ENCODE data around the gene PARD6G. TPM values are rescaled to one million over a fixed set of nuclear protein-coding genes. Genes with fewer than 3 reads are reported as not detected.

The PARD6G gene
- total and polyA plus RNA-seq, 9 donors, result 8.2 to 16.7 (median 12.5) TPM

- intact Hi-C loops (cut with DNase I), result no loop called here
- Histone ChIP-seq H3K4me3 (no peak overlapping the region), H3K27ac (no peak overlapping the region), H3K9me3 (no peaks in the 10 kb centered on the region), H3K27me3 (no peaks in the 10 kb centered on the region), H3K36me3 (no peaks in the 10 kb centered on the region), H3K4me1 (ENCODE audit: insufficient read depth) (no peaks in the 10 kb centered on the region)
- DNase-seq, result no peak
- TF ChIP-seq POLR2A (IDR thresholded peaks at IDR 0.05) (no peak), EP300 (IDR thresholded peaks at IDR 0.05) (no peak)
- TF ChIP-seq, protein P1, sequence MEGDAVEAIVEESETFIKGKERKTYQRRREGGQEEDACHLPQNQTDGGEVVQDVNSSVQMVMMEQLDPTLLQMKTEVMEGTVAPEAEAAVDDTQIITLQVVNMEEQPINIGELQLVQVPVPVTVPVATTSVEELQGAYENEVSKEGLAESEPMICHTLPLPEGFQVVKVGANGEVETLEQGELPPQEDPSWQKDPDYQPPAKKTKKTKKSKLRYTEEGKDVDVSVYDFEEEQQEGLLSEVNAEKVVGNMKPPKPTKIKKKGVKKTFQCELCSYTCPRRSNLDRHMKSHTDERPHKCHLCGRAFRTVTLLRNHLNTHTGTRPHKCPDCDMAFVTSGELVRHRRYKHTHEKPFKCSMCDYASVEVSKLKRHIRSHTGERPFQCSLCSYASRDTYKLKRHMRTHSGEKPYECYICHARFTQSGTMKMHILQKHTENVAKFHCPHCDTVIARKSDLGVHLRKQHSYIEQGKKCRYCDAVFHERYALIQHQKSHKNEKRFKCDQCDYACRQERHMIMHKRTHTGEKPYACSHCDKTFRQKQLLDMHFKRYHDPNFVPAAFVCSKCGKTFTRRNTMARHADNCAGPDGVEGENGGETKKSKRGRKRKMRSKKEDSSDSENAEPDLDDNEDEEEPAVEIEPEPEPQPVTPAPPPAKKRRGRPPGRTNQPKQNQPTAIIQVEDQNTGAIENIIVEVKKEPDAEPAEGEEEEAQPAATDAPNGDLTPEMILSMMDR (IDR thresholded peaks at IDR 0.05), result no peak
- WGBS, 3 donors, result 68 to 96% (median 96%) methylated on average over 7 of the region's 7 CpGs
Measured at GRCh38 chr18:80129672-80130367, 117.5 kb downstream of the PARD6G start.

- Histone ChIP-seq H3K4me3 (no peak overlapping the region), H3K9me3 (no peaks in the 10 kb centered on the region), H3K27ac (no peak overlapping the region), H3K4me1 (ENCODE audit: insufficient read depth) (no peaks in the 10 kb centered on the region), H3K36me3 (no peaks in the 10 kb centered on the region), H3K27me3 (no peaks in the 10 kb centered on the region)
- WGBS, 3 donors, result 91 to 96% (median 92%) methylated on average over 1 of the region's 1 CpG
- DNase-seq, result no peak
- TF ChIP-seq, protein P1 (IDR thresholded peaks at IDR 0.05), result no peak
- TF ChIP-seq POLR2A (IDR thresholded peaks at IDR 0.05) (no peak), EP300 (IDR thresholded peaks at IDR 0.05) (no peak)
- intact Hi-C loops (cut with DNase I), result no loop called here
Measured at GRCh38 chr18:80127635-80128034, 119.7 kb downstream of the PARD6G start.

DNA sequence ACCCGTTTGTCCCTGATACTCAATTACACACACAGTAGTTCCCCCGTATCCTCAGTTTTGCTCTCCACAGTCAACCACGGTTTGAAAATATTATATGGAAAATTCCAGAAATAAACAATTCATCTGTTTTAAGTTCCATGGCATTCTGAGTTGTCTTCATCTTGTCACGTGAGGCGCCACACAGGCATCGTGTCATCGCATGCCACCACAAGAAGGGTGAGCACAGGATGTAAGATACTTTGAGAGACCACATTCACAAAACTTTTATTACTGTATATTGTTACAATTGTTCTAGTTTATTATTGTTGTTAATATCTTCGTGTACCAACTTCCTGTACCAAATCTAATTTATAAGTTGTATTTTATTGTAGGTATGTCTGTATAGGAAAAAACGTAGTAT, 120.5 kb downstream of the PARD6G start:
- H3K4me1 ChIP-seq (ENCODE audit: insufficient read depth), result no peaks in the 10 kb centered on the region
- H3K36me3 ChIP-seq, result no peaks in the 10 kb centered on the region
- no peaks in the 10 kb centered on the region for H3K27me3 ChIP-seq
- no peak overlapping the region for H3K27ac ChIP-seq
- intact Hi-C loops (cut with DNase I), result no loop called here
- H3K4me3 ChIP-seq, result no peak overlapping the region
- TF ChIP-seq EP300 (IDR thresholded peaks at IDR 0.05) (no peak), POLR2A (IDR thresholded peaks at IDR 0.05) (no peak)
- TF ChIP-seq, protein P1 (IDR thresholded peaks at IDR 0.05), result no peak
- no peaks in the 10 kb centered on the region for H3K9me3 ChIP-seq
- 95 to 97% (median 95%) methylated on average over 9 of the region's 9 CpGs for whole genome bisulfite sequencing, 3 donors
- DNase-seq, result no peak

DNA sequence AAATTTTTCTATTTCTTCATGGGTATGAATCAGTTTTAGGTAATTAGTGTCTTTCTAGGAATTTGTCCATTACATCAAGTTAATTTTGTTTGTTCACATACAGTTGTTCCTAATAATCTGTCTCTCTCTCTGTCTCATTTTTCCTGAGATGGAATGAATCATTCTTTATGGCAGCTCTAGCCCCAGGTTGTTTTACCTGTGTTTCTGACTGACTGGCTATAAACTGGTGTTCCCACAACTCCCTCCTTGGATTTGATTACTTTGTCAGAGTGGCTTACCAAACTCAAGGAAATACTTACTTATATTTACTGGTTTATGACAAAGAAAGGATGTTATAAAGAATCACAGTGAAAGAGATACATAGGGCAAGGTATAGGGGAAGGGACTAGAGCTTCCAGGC, 123.2 kb downstream of the PARD6G start:
- intact Hi-C loops (cut with DNase I), result no loop called here
- TF ChIP-seq POLR2A (IDR thresholded peaks at IDR 0.05), result no peak
- TF ChIP-seq, protein P1 (IDR thresholded peaks at IDR 0.05), result no peak
- Histone ChIP-seq H3K9me3 (no peaks in the 10 kb centered on the region), H3K4me1 (ENCODE audit: insufficient read depth) (no peaks in the 10 kb centered on the region), H3K27ac (no peak overlapping the region), H3K4me3 (no peak overlapping the region), H3K36me3 (no peaks in the 10 kb centered on the region), H3K27me3 (no peaks in the 10 kb centered on the region)
- no peak for DNase-seq
